Bladder microvascular endothelial cell (primary cell): ENCODE measurements around the gene CDK11B. TPM values are rescaled to one million over a fixed set of nuclear protein-coding genes. Genes with fewer than 3 reads are reported as not detected.

Experiments
- total RNA-seq: library from RNA; depleted of rRNA; stranded (reverse); fragments of >200 nt; gene quantifications from 2 replicates; pipeline ENCODE4 v1.2.3, GENCODE V29; 2014

Gene CDK11B
- 6.6 and 11.0 TPM in 2 replicates for total RNA-seq

GRCh38 chr1:1658583-1659549 is at the start of gene CDK11B:
Gene CDK11B (minus strand): TSS chr1:1659004. CDS start chr1:1657485, 1,519 bp downstream.

DNA sequence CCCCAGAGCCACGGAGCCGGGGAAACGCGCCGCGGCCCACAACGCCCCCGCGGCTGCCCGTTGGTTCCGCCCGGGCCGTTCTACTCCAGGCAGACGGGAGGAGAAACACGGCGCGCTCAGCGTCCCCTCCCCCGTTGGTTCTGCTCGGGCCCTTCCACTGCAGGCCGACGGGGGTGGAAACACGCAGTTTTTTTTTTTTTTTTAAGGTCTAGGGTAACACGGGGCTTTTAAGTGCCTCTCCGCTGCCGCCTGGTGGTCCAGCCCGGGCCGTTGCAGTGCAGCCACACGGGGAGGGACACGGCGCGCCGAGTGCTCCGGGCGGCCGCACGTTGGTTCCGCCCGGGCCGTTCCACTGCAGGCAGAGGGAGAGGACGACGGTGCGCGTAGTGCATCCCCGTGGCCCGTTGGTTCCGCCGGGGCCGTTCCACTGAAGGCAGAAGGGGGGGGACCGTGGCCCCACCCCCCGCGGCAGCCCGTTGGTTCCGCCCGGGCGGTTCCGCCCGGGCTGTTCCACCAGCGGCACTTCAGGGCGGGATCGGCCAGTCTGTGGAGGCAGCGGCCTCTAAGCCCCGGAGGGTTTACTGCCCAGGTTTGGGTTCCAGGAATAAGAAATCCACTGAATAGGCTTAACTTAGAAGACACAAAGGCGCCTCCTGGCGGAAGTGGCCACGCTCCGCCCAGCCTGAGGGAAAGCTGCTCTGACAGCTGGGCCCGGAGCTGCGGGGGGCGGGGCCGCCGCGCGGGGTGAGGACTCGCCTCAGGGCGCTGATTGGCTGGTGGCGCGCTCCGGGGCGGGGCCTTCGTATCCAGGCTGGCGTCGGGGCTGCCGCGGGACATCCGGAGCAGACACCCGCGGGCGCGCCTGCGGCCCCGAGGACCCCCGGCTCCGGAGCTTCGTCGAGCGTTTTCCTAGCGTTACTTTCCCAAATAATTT is 34.2 kb upstream of the CDK11B start, which contains the start of gene SLC35E2B:
Gene SLC35E2B (minus strand): TSS at position 82 of the 934 bp plus-strand sequence. CDS start 16,096 bp downstream, outside the sequence.

GRCh38 chr1:1631782-1632420 is 26.9 kb downstream of the CDK11B start, which contains the start of gene MMP23B:
Gene MMP23B (plus strand): TSS chr1:1632173. CDS start chr1:1632219, 46 bp downstream.

DNA sequence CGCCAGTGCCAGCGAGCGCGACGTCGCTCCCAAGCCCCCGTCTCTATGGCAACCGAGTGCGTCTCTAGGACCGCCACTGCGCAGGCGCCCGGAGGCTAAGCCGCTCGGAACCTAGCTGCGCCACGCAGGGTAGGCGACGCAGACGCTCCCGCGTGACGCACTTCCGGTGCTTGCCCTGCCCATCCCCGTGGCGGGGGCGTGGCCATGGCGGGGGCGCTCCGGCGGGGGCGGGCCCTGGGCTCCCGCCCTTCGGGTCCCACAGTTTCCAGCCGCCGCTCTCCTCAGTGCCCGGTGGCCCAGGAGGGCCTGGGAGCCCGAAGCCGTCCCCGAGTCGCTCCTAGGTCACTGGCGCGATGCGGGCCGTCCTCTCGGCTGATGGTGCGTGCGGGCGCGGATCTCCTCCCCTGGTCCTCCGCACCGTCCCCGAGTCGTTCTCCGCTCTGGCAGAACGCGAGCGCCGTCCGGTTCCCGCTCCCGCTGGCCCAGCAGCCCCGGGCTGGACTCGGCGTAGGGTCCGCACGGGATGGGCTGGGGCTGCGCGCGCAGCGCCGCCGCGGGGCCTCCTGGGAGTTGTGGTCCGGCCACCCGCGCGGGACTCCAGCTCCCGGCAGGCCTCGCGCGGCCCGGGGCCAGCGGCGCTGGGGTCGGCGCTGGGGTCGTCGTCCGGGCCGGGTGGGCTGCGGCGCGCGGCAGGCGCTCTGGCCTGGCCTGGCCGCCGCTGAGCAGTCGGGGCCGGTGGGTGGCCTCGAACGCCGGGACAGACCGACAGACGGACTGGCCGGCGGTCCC is 43.4 kb downstream of the CDK11B start, which contains the start of gene MIB2:
Gene MIB2 (plus strand): TSS at position 245 of the 789 bp plus-strand sequence. CDS start 7,953 bp downstream, outside the sequence.

GRCh38 chr1:1599935-1600860 is 58.6 kb downstream of the CDK11B start, which contains the start of gene FNDC10:
Gene FNDC10 (minus strand): TSS chr1:1600135. CDS start chr1:1600015, 120 bp downstream.

Other genes starting within 250 kb of the CDK11B start
- gene ANKRD65, start 237.7 kb downstream of the CDK11B start, total RNA-seq = 0.25 and 0.32 TPM in 2 replicates
- gene VWA1, start 223.3 kb downstream of the CDK11B start, total RNA-seq = 19.4 and 34.7 TPM in 2 replicates
- 1.4 TPM in 1 of 2 replicates, not detected in the other for gene ATAD3C, start 209.3 kb downstream of the CDK11B start, total RNA-seq
- gene ATAD3B, start 187.2 kb downstream of the CDK11B start, total RNA-seq = 17.9 and 21.2 TPM in 2 replicates
- 28.0 and 37.1 TPM in 2 replicates for gene ATAD3A, start 146.8 kb downstream of the CDK11B start, total RNA-seq
- gene TMEM240, start 118.4 kb downstream of the CDK11B start, total RNA-seq = 2.1 and 2.4 TPM in 2 replicates
- 45.8 and 64.1 TPM in 2 replicates for gene SSU72, start 84.1 kb downstream of the CDK11B start, total RNA-seq
- 0.16 and 0.94 TPM in 2 replicates for gene FNDC10, start 58.9 kb downstream of the CDK11B start, total RNA-seq
- 31.1 and 68.6 TPM in 2 replicates for gene MIB2, start 43.5 kb downstream of the CDK11B start, total RNA-seq
- gene MMP23B, start 26.8 kb downstream of the CDK11B start, total RNA-seq = 0.16 and 0.19 TPM in 2 replicates
- 13.9 and 29.8 TPM in 2 replicates for gene SLC35E2B, start 33.8 kb upstream of the CDK11B start, total RNA-seq
- 8.4 and 17.6 TPM in 2 replicates for gene CDK11A, start 65.4 kb upstream of the CDK11B start, total RNA-seq
- gene NADK, start 119.5 kb upstream of the CDK11B start, total RNA-seq = 39.2 and 75.2 TPM in 2 replicates
- gene GNB1, start 232.1 kb upstream of the CDK11B start, total RNA-seq = 78.7 and 202 TPM in 2 replicates